ENCODE measurements around the gene LMNA.

GRCh38 chr1:156120318-156120717 is 5.8 kb downstream of the LMNA start:
- no peak for TF ChIP-seq CTCF (IDR thresholded peaks at IDR 0.05)
- no peak for TF ChIP-seq POLR2AphosphoS5 (IDR thresholded peaks at IDR 0.05)
- no peak for TF ChIP-seq POLR2A (IDR thresholded peaks at IDR 0.05)

Data from sigmoid colon (tissue), 4 donors.